ENCODE results near the gene ZC2HC1B.

The ZC2HC1B gene

GRCh38 chr6:143934867-143935266 is 70.6 kb downstream of the ZC2HC1B start:
- DNase-seq (ENCODE audit: low spot score) = no peak

- DNase-seq (ENCODE audit: low spot score) = no peak
These were observed 72.1 kb downstream of the ZC2HC1B start for GRCh38 chr6:143936347-143936746.

DNA sequence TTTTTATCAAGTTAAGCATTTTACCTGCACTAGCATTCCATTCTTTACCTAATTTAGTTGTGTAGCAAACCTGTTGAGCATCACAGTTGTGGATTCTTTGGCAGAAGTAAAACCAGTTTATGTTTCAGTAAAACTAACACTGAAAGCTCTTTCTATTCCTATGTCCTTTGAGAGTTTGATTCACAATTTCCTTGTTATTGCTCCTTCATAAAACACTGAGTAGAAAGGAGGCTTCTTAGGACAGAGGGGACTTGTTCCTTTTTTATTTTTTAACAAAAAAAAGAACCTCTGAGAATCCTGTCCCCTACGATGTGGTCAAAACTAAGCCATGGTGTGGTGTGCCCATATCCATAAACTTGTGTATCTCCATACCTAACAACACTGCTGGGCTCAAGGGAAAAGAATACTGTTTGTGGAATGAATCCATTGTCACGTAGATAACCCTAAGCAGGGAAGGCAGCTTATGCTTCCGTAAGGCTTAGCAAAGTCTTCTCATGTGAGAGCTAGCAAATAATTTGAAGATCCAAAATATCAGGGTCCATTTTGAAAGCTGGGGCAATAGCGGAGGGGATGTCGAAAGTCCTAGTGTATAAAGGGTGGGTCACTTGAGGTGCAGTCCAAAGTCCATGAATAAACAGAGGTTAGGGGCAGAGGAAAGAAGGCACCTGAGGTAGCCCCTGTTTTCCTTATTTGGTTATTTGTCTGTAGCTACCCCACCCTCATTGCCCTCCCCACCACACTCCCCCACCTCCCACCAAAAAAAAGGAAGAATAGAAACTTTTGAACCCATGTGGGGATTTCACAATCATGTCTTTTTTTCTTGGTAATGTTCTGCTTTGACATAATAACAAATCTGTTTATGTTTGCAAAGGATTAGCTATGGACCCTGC is 72.7 kb downstream of the ZC2HC1B start:
- no peak for DNase-seq (ENCODE audit: low spot score)

GRCh38 chr6:143937668-143937970 is 73.3 kb downstream of the ZC2HC1B start:
- no peak for DNase-seq (ENCODE audit: low spot score)

- no peak for DNase-seq (ENCODE audit: low spot score)
These were observed 75.1 kb downstream of the ZC2HC1B start for GRCh38 chr6:143939364-143939763.

DNA sequence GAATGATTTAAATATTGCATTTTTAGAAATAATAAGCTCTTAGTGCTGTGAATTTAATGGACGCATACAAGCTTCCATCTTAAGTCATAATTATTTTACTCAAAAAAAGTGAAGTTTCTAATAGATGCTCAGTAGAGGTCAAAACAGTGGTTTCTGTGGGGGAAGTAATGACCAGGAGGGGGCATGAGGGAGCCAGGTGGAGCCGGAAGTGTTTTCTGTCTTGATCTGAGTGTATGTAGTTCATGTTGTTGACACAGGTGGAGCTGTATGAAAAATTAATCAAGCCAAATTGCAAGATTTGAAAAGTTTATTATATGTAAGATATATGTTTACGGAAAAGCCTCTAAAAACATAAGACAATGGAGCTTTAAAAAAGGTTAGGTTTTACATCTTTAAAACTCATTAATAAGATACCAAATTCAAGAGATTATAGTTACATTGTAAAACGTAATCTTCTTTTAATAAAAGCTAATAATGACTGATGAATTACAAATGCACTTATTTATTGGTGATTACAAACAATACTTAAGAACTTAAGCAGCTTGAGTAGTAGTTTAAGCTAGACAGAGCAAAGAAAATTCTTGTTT is 75.8 kb downstream of the ZC2HC1B start:
- DNase-seq (ENCODE audit: low spot score) = peak; percentile 54

- DNase-seq (ENCODE audit: low spot score) = peak; percentile 36
These were observed 77.8 kb downstream of the ZC2HC1B start for GRCh38 chr6:143941852-143942627.

GRCh38 chr6:143948208-143948607 is 83.9 kb downstream of the ZC2HC1B start:
- no peak for DNase-seq (ENCODE audit: low spot score)

DNA sequence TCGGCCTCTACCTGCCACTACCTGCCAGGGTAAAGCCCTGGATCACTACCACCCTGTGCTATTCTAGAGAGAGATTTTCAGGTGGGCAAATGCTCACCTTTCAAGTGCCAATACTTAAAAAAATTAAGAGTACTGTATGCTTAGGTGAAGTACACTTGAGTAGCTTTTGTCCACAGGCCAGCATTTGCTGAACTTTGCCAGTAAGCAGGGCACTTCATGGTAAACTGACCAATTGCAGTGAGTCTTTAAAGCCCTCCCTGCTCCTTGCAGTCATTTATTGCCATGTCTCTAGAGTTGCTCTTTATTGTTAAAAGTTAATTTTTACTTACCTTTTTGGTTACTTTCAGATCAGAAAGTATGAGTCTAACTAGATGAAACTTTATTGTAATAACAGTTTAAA is 85.3 kb downstream of the ZC2HC1B start:
- no peak for DNase-seq (ENCODE audit: low spot score)

DNA sequence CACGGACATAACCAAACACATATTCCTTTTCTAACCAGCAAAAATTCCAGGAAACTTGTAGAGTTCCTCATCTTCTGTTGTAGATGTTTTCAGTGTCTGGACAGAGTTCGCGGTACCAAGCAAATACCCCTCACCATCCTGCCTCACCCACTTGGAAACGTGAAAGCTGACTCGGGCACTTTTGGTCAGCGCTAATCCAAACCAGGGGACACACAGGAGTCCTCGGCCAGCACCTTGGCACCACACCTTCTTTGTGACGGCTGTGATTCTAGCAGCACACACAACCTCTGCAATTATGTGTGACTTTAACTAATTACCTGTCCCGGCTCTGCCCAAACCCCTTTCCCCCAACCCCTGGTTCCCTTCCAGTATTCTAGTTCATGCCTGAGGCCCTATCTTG is 85.7 kb downstream of the ZC2HC1B start:
- DNase-seq (ENCODE audit: low spot score) = no peak

DNA sequence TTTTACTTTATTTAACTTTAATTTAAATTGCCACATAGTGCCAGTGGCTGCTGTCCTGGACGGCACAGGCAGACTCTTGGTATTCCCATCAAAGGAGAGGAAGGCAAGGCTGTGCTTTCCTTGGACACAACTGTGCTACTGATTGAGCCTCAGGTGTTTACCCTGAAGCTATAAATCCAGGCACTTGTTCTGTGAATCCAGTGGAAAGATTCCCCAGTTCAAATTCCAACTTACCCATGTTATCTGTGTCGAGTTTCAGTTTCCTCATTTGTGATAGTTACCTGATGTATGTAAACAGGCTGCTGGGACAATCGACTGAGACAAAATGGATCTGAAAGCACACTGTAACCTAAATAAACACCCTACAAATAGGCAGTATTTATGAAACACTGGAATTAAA is 86.6 kb downstream of the ZC2HC1B start:
- no peak for DNase-seq (ENCODE audit: low spot score)

- no peak for DNase-seq (ENCODE audit: low spot score)
These were observed 87.9 kb downstream of the ZC2HC1B start for GRCh38 chr6:143952060-143952778.

DNA sequence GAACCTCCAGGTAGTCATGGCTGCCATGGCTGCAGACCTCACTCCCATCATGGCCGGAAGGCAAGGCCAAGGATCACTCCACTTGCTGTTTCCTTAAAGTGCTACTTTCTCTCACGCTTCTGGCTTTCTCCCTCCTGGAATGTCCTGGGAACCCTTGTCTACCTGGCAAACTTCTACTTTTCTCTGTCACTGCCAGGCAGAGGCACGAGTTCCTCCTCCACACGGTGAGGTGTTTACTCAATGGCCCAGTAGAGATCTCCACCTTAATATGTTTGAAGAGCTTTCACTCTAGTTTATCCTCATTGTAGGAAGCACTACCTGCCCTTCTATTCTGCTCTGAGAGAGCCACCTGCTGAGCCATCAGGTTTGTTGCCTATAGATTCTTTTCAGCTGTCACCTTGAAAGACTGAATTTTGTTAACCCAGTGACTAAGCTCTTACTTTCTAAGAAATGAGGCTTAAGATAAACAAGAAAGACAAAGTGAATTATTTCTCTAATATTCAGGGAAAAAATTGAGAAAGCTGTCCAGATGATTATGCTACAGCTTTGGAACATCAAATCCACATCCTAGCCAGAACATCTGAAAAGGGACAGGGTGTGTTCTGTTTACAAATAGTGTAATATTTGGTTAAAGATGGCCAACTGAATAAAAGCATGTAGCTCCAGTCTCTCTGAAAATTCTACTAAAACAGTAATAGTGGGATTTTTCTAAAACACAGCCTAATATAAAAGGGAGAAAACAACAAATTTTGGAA is 88.8 kb downstream of the ZC2HC1B start:
- no peak for DNase-seq (ENCODE audit: low spot score)

DNA sequence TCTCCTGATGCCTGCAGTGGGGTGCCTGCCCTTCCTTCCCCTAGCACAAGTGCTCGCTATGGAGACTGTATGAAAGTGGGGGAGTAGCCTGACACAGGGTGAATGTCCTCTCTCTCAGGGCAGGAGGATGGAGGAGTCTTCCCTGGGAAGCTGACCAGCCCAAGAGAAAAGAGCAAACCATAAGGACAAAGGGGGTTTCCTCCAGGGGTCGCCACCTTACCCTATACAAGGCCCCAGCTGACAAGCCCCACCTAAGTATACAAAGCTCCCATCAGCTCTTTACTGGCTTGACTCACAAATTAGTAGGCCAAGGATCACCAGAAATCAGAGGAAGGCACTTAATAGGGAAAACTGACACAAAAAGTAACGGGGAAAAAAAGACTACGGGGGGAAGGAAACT is 89.6 kb downstream of the ZC2HC1B start:
- DNase-seq (ENCODE audit: low spot score) = no peak

DNA sequence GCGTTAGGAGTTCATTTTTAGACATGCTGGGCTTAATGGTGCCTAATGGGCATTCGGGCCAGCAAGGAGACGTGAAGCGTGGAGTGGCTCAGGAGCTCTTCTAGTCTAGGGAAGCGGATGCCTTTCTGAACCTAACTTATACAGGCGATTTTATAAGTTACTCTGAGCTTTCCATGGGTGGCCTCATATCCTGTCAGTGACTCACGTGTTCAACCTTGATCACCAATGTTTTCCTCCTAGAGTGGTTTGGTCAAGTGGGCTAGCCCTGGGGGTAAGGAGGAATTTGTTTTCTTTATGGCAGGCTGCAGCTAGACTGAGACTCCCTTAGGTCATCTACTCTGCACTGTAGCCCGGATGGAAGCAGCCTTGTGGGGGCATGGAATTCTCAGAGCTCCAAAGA is 91.7 kb downstream of the ZC2HC1B start:
- DNase-seq (ENCODE audit: low spot score) = no peak

DNA sequence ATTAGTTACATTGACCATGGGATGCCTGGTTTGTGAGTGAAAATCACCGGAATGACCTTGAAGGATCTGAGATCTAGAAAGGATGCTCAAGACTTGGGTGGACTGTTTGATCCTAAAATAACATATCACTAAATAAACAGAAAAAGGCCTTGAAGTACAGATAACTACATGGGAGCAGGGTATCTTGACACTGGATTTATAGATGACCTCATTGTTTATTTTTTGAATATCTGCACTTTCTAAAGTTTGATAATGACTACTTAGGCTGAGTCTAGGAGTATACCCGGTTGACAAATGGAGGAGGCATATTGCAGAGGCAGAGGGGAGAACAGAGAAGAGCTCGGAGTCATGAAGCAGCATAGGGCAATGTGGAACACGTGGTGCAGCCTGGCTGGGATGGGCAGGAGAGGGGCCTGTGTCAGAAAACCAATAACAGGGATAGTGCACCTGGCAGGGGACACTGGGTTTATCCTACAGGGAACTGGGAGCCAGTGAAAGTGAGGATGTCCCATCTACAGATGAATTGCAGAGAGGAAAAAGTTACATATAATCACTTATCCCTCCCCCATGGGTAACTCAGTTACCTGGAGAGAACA is 93.5 kb downstream of the ZC2HC1B start:
- no peak for DNase-seq (ENCODE audit: low spot score)

- no peak for DNase-seq (ENCODE audit: low spot score)
These were observed 94.6 kb downstream of the ZC2HC1B start for GRCh38 chr6:143958839-143959399.

- no peak for DNase-seq (ENCODE audit: low spot score)
These were observed 95.7 kb downstream of the ZC2HC1B start for GRCh38 chr6:143959927-143960326.

DNA sequence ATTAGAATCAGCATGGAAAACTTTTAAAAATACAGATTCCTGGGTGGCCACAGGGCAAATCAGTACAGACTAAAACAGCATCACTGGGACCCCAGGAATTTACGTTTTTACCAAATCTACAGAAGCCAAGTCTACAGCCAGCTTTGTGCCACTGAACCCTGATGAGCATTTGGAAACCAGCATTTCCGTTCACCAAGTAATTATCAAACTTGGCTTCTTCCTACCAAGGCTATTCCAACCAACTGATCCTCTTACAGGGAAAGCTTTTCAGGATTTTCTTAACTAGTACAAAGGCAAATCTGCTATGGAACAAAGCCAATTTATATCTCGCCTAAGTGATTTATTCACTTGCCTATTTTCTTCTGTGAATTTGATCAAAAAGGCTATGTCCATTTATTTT is 96.8 kb downstream of the ZC2HC1B start:
- no peak for DNase-seq (ENCODE audit: low spot score)

GRCh38 chr6:143961886-143962878 is 97.9 kb downstream of the ZC2HC1B start:
- DNase-seq (ENCODE audit: low spot score) = no peak

Data from CD4-positive, alpha-beta T cell treated with Interleukin-6 at 100 ng/mL for 8 hours (primary cell).